ENCODE results near the gene SKA1.

The SKA1 gene

GRCh38 chr18:50377061-50377798 lies 2.4 kb downstream of the SKA1 start:
- H3K27ac Mint-ChIP-seq, result peak overlapping the region; percentile 67
- TF ChIP-seq CTCF (IDR thresholded peaks at IDR 0.05), result no peak
- no peak for DNase-seq
- H3K27me3 Mint-ChIP-seq (ENCODE audit: low read depth, poor library complexity), result peaks cover 2% of the 10 kb centered on the region
- H3K4me3 Mint-ChIP-seq, result peak overlapping the region; percentile 69
- H3K9me3 Mint-ChIP-seq, result peaks cover 11% of the 10 kb centered on the region
- peaks cover 39% of the 10 kb centered on the region for H3K4me1 Mint-ChIP-seq
- peaks cover 16% of the 10 kb centered on the region for H3K36me3 Mint-ChIP-seq (ENCODE audit: low read depth)

- peak overlapping the region; percentile 83 for H3K27ac Mint-ChIP-seq
- H3K4me3 Mint-ChIP-seq, result peak overlapping the region; percentile 44
Measured at GRCh38 chr18:50388988-50389387, 14.1 kb downstream of the SKA1 start.

GRCh38 chr18:50393802-50394201 lies 19.0 kb downstream of the SKA1 start:
- Mint-ChIP-seq H3K27me3 (ENCODE audit: low read depth, poor library complexity) (no peaks in the 10 kb centered on the region), H3K4me3 (no peak overlapping the region), H3K36me3 (ENCODE audit: low read depth) (peaks cover 62% of the 10 kb centered on the region), H3K9me3 (peaks cover 7% of the 10 kb centered on the region), H3K4me1 (peaks cover 33% of the 10 kb centered on the region), H3K27ac (no peak overlapping the region)
- DNase-seq, result no peak
- TF ChIP-seq CTCF (IDR thresholded peaks at IDR 0.05), result no peak

More at GRCh38 chr18:50388988-50389387, 14.1 kb downstream of the SKA1 start:
- DNase-seq, result no peak
- H3K27me3 Mint-ChIP-seq (ENCODE audit: low read depth, poor library complexity), result no peaks in the 10 kb centered on the region
- H3K9me3 Mint-ChIP-seq, result peaks cover 18% of the 10 kb centered on the region
- H3K36me3 Mint-ChIP-seq (ENCODE audit: low read depth), result peaks cover 88% of the 10 kb centered on the region
- peaks cover 27% of the 10 kb centered on the region for H3K4me1 Mint-ChIP-seq
- no peak for TF ChIP-seq CTCF (IDR thresholded peaks at IDR 0.05)

GRCh38 chr18:50395093-50395492 lies 20.2 kb downstream of the SKA1 start:
- Mint-ChIP-seq H3K27ac (peak overlapping the region; percentile 44), H3K4me3 (no peak overlapping the region), H3K4me1 (peaks cover 43% of the 10 kb centered on the region), H3K9me3 (peaks cover 7% of the 10 kb centered on the region), H3K36me3 (ENCODE audit: low read depth) (peaks cover 51% of the 10 kb centered on the region), H3K27me3 (ENCODE audit: low read depth, poor library complexity) (no peaks in the 10 kb centered on the region)
- DNase-seq, result no peak
- TF ChIP-seq CTCF (IDR thresholded peaks at IDR 0.05), result no peak

GRCh38 chr18:50396005-50396660 lies 21.3 kb downstream of the SKA1 start:
- DNase-seq, result no peak
- Mint-ChIP-seq H3K27me3 (ENCODE audit: low read depth, poor library complexity) (no peaks in the 10 kb centered on the region), H3K4me1 (peaks cover 53% of the 10 kb centered on the region), H3K4me3 (no peak overlapping the region), H3K9me3 (peaks cover 7% of the 10 kb centered on the region), H3K27ac (peak overlapping the region; percentile 97), H3K36me3 (ENCODE audit: low read depth) (peaks cover 44% of the 10 kb centered on the region)
- no peak for TF ChIP-seq CTCF (IDR thresholded peaks at IDR 0.05)

All from nephron progenitor cell (in vitro differentiated cells).